Measurements from ENCODE around the gene NHEJ1. TPM values are rescaled to one million over a fixed set of nuclear protein-coding genes. Genes with fewer than 3 reads are reported as not detected.

NHEJ1 gene
- total RNA-seq, 2 experiments from 2014 or later: 19.8 to 21.1 TPM

DNA sequence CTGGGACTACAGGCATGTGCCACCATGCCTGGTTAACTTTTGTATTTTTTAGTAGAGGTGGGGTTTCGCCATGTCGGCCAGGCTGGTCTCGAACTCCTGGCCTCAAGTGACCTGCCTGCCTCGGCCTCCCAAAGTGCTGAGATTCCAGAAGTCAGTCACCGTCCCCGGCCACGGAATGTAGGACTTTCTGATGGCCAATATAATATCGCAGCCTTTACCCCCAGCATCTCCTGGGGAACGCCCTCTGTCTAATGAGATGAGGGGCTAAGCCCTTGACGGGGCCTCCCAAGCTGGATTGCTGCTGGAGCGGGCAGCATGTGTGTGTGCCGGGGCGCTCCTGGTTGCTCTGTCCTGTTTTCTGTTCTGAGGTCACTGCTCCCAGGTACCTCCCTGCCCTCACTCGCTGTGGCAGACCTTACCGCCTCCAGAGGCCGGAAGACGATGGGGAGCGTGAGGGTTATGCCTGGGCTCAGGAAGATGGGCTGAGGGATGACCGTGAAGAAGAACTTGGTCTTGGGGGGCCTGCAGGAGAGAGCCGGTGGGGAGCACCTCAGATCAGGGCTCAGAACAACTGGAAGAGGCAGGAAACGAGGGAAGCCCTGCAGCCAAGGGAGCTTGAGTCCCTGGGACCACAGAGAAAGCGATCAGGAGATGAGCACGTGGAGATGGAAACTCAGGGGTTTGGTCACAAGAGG is 128.4 kb downstream of the NHEJ1 start:
- H3K9me3 Mint-ChIP-seq: no peaks in the 10 kb centered on the region
- no peak overlapping the region for H3K4me3 Mint-ChIP-seq
- H3K36me3 Mint-ChIP-seq: no peaks in the 10 kb centered on the region
- H3K27me3 Mint-ChIP-seq: peaks cover 45% of the 10 kb centered on the region
- H3K27ac Mint-ChIP-seq: no peak overlapping the region
- DNase-seq: no peak
- H3K4me1 Mint-ChIP-seq: peaks cover 1% of the 10 kb centered on the region

DNA sequence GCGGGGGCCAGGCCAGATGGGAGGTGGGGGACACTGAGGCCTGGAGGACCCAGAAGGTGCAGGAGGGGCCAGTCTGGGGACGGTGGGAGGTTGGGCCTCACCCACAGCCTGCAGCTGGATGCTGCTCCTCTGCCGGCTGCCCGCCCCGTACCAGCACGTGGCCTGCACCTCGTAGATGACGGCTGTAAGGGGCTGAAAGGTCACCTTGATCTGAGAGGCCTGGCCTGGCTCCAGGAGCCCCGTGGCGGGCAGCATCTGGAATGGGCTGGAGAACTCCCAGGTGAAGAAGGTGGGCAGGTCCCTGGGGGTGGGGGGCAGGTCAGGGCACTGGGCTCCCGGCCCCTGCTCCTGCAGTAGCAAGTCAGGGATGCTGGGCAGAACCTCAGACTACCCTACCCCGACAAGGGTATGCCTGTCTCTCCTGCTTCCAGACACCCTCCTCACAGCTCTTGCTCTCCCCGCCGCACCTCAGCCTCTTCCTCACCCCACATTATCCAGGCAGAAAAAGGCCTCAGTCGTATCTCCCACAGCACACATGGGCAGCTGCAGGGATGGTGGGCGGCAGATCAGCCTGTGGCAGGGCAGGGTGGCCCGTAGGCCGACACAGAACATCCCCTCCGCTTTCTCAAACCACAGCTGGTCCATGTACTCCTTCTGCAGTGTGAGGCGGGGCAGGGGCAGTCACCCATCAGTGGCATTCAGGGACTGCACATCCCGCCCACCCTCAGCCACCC is 129.4 kb downstream of the NHEJ1 start:
- no peaks in the 10 kb centered on the region for H3K9me3 Mint-ChIP-seq
- peaks cover 1% of the 10 kb centered on the region for H3K4me1 Mint-ChIP-seq
- H3K27me3 Mint-ChIP-seq: peaks cover 44% of the 10 kb centered on the region
- H3K27ac Mint-ChIP-seq: no peak overlapping the region
- no peaks in the 10 kb centered on the region for H3K36me3 Mint-ChIP-seq
- no peak for DNase-seq
- H3K4me3 Mint-ChIP-seq: no peak overlapping the region

DNA sequence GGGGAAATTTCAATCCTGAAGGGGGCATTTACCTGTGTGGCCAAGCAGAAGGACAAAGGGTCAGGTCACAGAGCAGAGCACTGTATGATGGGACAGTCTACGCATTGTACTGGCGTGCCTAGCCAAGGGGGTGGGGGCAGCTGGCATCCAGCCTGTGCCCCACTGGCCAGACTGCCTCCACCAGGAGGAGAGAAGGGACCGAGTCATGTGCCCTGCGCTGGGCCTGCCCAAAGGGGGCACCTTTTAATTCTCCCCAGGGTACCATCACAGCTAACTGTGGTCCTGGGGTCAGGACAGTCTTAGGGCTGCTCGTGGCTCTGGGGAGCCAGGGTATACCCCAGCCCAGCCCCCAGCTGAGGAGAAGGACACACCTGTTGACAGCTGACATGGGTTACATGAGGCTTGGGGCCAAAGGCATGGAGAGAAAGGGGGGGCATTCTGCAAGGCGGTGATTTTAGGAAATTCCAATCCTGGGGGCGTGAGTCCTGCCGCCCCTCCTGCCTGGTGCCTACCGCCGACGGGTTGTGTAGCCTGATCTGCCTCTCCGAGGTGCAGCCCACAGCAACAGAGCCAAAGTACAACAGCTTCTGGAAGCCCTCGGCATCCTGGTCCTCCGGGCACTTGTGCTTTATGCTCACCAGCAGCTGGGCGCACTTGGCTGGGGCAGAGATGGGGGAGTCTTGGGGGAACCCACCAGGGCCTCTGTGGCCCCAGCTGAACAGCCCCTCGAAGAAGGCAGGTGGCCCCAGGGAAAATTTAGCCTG is 130.3 kb downstream of the NHEJ1 start:
- Mint-ChIP-seq H3K27me3 (peaks cover 36% of the 10 kb centered on the region), H3K9me3 (no peaks in the 10 kb centered on the region), H3K27ac (no peak overlapping the region), H3K36me3 (no peaks in the 10 kb centered on the region), H3K4me1 (peaks cover 1% of the 10 kb centered on the region), H3K4me3 (no peak overlapping the region)
- DNase-seq: no peak

DNA sequence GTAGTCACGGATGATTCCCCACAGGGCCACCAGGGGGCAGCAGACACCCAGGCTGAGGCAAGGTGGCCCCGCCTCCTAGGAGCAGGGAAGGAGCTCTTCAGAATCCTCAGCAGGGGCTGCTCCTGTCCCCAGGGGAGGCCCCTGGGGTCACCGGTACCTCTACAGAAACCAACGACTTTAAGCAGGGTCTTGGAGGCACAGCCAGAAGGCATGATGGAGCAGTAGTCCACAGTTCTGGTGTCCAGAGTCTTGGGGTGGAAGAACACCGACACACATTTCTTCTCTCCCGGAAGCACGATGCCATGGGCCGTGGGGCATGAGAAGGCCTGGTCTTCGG is 130.8 kb downstream of the NHEJ1 start:
- H3K4me3 Mint-ChIP-seq: no peak overlapping the region
- no peaks in the 10 kb centered on the region for H3K9me3 Mint-ChIP-seq
- H3K27me3 Mint-ChIP-seq: peaks cover 36% of the 10 kb centered on the region
- H3K36me3 Mint-ChIP-seq: no peaks in the 10 kb centered on the region
- peaks cover 1% of the 10 kb centered on the region for H3K4me1 Mint-ChIP-seq
- peak; percentile 77 for DNase-seq
- no peak overlapping the region for H3K27ac Mint-ChIP-seq

DNA sequence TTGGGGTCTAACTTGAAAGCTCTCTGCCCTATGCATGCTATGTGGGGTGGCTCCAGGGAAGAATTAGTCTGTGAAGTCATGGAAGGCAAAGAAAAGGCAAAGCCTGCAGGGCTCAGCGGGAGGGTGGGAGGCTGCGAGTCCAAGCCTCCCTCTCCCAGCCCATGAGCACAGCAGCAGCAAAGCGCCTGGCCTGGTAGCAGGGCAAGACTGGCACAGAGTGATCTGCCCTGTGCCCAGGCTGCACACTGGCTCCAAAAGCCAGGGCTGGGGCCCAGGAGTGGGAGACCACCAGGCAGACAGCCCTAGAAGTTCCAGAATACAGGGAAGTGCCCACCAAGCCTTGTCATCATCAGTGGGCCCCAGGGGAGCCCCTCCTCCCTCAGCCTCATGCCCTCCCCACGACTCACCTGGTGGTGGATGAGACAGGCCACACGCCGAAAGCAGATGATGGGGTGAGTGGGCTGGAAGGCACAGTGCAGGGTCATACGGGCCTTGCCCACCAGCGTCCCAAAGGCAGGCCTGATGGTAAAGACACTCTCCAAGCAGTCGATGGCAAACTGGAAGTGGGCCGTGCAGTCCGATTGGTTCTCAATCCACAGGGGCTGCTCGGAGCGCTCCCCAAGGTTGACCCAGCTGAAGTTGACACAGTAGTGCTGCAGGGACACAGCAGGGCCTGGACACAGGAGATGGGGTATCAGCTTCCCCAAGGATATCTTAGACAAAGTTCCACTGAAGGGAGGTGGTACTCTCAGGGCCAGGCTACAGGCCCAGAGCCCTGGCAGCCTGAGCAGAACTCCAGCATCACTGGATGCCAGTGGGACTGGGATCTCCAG is 131.4 kb downstream of the NHEJ1 start:
- Mint-ChIP-seq H3K4me1 (peaks cover 1% of the 10 kb centered on the region), H3K36me3 (no peaks in the 10 kb centered on the region), H3K4me3 (no peak overlapping the region), H3K27me3 (peaks cover 31% of the 10 kb centered on the region), H3K27ac (no peak overlapping the region), H3K9me3 (no peaks in the 10 kb centered on the region)
- no peak for DNase-seq

DNA sequence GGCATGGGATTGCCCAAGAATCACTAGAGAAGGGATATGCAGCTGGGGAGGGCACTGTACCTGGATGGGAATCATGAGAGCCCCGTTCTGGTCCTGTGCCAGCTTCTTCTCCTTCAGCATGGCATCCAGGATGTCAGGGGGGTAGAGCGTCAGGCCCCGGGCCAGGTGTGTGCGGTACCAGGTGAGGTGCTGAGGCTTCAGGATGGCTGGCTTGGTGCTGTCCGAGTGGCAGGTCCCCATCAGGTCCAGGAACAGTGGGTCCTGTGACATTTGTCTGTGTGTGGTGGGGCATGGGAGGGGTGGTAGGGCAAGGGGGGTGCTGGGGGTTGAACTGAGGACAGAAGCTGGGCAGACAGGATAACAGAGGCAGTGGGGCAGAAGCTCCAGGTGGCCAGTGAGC is 132.5 kb downstream of the NHEJ1 start:
- DNase-seq: no peak
- H3K4me1 Mint-ChIP-seq: peaks cover 1% of the 10 kb centered on the region
- H3K36me3 Mint-ChIP-seq: no peaks in the 10 kb centered on the region
- H3K27ac Mint-ChIP-seq: no peak overlapping the region
- H3K9me3 Mint-ChIP-seq: no peaks in the 10 kb centered on the region
- H3K27me3 Mint-ChIP-seq: peaks cover 24% of the 10 kb centered on the region
- no peak overlapping the region for H3K4me3 Mint-ChIP-seq

DNA sequence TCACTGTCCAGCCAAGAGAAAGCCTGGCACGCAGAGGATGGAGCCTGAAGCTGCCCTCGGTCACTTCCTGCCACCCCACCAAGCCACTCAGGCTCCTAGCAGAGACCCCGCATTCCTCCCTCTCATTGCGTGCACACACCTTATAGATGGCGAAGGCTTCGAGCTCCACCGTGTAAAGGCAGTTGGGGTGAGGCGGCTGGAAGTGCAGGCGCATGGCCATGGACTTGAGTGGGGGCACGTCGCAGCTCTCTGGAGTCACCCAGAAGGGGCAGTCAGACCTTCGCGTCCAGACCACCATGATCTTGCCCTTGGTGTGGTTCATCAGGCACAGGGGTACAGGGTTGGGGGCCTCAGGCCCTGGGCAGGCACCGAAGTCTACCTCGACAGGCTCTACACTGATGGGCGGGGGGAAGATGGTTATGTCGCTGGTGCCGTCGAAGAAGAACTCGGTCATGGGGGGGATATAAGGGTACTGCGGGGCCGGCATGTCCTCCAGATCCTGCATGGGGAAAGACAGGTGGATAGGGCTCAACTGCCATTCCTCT is 133.0 kb downstream of the NHEJ1 start:
- Mint-ChIP-seq H3K4me3 (no peak overlapping the region), H3K36me3 (no peaks in the 10 kb centered on the region)

DNA sequence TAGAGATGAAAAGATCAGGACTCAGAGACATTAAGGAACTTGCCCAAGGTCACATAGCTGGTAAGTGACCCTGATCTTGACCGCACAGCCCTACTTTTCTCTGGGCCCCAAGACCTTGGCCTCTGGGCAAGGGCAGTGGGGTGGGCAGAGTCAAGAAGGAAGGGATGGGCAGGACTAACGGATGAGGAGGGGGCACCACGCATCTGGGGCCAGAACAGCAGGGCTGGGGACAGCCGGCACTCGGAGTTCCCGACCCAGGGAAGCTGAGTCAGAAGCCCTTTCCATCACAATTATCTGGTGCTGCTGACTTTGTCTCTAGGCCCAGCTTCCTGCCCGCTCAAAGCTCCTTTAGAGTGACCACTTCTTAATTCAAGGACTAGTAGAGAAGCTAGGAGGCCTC is 133.7 kb downstream of the NHEJ1 start:
- peaks cover 1% of the 10 kb centered on the region for H3K4me1 Mint-ChIP-seq
- peaks cover 13% of the 10 kb centered on the region for H3K27me3 Mint-ChIP-seq
- DNase-seq: no peak
- H3K27ac Mint-ChIP-seq: no peak overlapping the region
- no peaks in the 10 kb centered on the region for H3K9me3 Mint-ChIP-seq
- no peak overlapping the region for H3K4me3 Mint-ChIP-seq
- H3K36me3 Mint-ChIP-seq: no peaks in the 10 kb centered on the region

More for the DNA sequence above, 133.0 kb downstream of the NHEJ1 start:
- H3K27ac Mint-ChIP-seq: no peak overlapping the region
- H3K9me3 Mint-ChIP-seq: no peaks in the 10 kb centered on the region
- peaks cover 19% of the 10 kb centered on the region for H3K27me3 Mint-ChIP-seq
- peaks cover 1% of the 10 kb centered on the region for H3K4me1 Mint-ChIP-seq
- DNase-seq: no peak

DNA sequence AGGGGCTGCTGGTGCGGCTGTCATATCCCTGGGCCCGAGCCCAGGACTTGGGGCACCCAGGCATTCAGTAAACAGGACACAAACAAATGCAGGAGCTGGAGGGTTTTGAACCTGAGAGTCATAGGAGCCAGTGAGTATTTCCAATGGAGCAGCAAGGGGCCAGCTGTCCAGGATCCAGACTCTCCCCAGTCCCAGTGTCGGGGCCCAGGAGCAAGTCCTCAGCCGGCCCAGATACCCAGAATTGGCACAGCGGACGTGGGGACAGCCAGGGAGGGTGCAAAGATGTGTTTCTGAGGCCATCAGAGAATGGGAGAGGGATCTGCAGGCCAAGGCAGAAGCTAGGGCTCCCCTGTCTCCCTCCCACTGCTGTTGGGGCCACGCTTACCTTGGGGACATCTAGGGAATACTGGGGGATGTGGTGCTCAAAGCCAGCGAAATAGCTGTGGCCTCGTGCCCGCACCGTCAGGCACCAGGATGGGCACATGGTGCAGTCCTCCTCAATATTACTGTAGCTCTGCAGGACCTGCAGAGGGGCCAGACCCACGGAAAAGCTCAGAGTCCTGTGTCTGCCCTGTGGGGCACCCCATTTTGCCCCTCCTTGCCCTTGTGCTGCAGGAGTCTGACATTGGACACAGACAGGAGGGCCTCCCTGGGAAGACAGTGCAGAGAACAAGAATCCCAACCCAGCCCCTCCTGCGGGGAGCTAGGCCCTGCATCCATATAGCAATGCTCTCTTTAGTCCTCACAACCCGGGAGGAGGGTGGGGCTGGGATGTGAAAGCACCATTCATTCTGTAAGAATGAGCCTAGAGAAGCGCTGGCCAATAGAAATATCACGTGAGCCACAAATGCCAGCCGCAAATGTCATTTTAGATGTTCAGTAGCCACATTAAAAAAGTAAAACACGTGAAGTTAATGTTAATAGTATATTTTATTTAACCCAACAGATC is 134.7 kb downstream of the NHEJ1 start:
- no peak overlapping the region for H3K27ac Mint-ChIP-seq
- no peak overlapping the region for H3K4me3 Mint-ChIP-seq
- no peaks in the 10 kb centered on the region for H3K36me3 Mint-ChIP-seq
- peaks cover 6% of the 10 kb centered on the region for H3K27me3 Mint-ChIP-seq
- peaks cover 1% of the 10 kb centered on the region for H3K4me1 Mint-ChIP-seq
- DNase-seq: no peak
- no peaks in the 10 kb centered on the region for H3K9me3 Mint-ChIP-seq

Other genes starting within 250 kb of the NHEJ1 start
- not detected for gene CDK5R2, start 201.1 kb downstream of the NHEJ1 start, total RNA-seq
- gene FEV, start 175.6 kb downstream of the NHEJ1 start, total RNA-seq: not detected
- gene CRYBA2, start 167.4 kb downstream of the NHEJ1 start, total RNA-seq: not detected
- not detected for gene CFAP65, start 119.3 kb downstream of the NHEJ1 start, total RNA-seq
- not detected for gene IHH, start 99.9 kb downstream of the NHEJ1 start, total RNA-seq
- 1 to 10 TPM in 1 of 2 experiments, under 1 TPM in 1; 0.92 to 1.1 TPM for gene SLC23A3, start 9.2 kb upstream of the NHEJ1 start, total RNA-seq
- 10 to 100 TPM; 44.1 to 50.2 TPM for gene CNPPD1, start 16.1 kb upstream of the NHEJ1 start, total RNA-seq
- 10 to 100 TPM; 54.2 to 57.7 TPM for gene RETREG2, start 17.5 kb upstream of the NHEJ1 start, total RNA-seq
- 10 to 100 TPM; 22.8 to 27.2 TPM for gene ZFAND2B, start 46.0 kb upstream of the NHEJ1 start, total RNA-seq
- gene ABCB6, start 58.1 kb upstream of the NHEJ1 start, total RNA-seq: 10 to 100 TPM; 20.4 to 21.3 TPM
- gene ATG9A, start 68.8 kb upstream of the NHEJ1 start, total RNA-seq: 10 to 100 TPM; 47.1 to 55.0 TPM
- 100 to 1,000 TPM; 102 to 114 TPM for gene ANKZF1, start 69.0 kb upstream of the NHEJ1 start, total RNA-seq
- 1 to 10 TPM; 1.6 to 3.0 TPM for gene GLB1L, start 84.6 kb upstream of the NHEJ1 start, total RNA-seq
- 10 to 100 TPM; 27.8 to 30.7 TPM for gene STK16, start 84.7 kb upstream of the NHEJ1 start, total RNA-seq
- gene TUBA4B, start 92.4 kb upstream of the NHEJ1 start, total RNA-seq: not detected
- 100 to 1,000 TPM; 208 to 212 TPM for gene TUBA4A, start 93.1 kb upstream of the NHEJ1 start, total RNA-seq
- gene DNAJB2, start 118.6 kb upstream of the NHEJ1 start, total RNA-seq: 10 to 100 TPM; 43.8 to 47.5 TPM
- 1 to 10 TPM; 1.7 to 2.5 TPM for gene PTPRN, start 148.6 kb upstream of the NHEJ1 start, total RNA-seq
- not detected for gene RESP18, start 171.9 kb upstream of the NHEJ1 start, total RNA-seq
- gene DNPEP, start 227.1 kb upstream of the NHEJ1 start, total RNA-seq: 100 to 1,000 TPM; 122 to 123 TPM

Data from activated naive CD8-positive, alpha-beta T cell treated with anti-CD3 and anti-CD28 coated beads for 36 hours (primary cell).